Activated CD8-positive, alpha-beta memory T cell treated with anti-CD3 and anti-CD28 coated beads, Interleukin-2, amount 10 ng/mL, durations not matched to agents 7 days and 5 days (primary cell): ENCODE data around the gene NLN. TPM values are rescaled to one million over a fixed set of nuclear protein-coding genes. Genes with fewer than 3 reads are reported as not detected.
"Not testable (repeated sequence)": the region's sequence is repeated elsewhere in the genome, so short reads cannot be mapped to it uniquely, and the experiment has no call there.

ENCODE experiments used
- ATAC-seq: fragments of 150-1000 bp; cut with Tn5 transposase; one replicate; pipeline ENCODE4 v1.10.0; 2021; ENCODE audit warnings: moderate library complexity
- CTCF ChIA-PET: fragments of 350-600 bp; sonication (Branson Sonifier 250); formaldehyde crosslinking; loops from one replicate; lab custom pipeline; 2021; ENCODE audit warnings: antibody characterized with exemption; lab: Charles Lee
- DNase-seq: peaks from one replicate; pipeline ENCODE4 v3.0.0-alpha.2; 2020
- H3K27ac Mint-ChIP-seq: one replicate; pipeline ENCODE4 v1.8.0; 2021; ENCODE audit warnings: mild to moderate bottlenecking, mixed read lengths
- H3K27me3 Mint-ChIP-seq: one replicate; pipeline ENCODE4 v1.8.0; 2021; ENCODE audit warnings: mixed read lengths
- H3K36me3 Mint-ChIP-seq: one replicate; pipeline ENCODE4 v1.8.0; 2021; ENCODE audit warnings: mild to moderate bottlenecking, mixed read lengths
- H3K4me1 Mint-ChIP-seq: one replicate; pipeline ENCODE4 v1.8.0; 2021; ENCODE audit warnings: mixed read lengths
- H3K4me3 Mint-ChIP-seq: one replicate; pipeline ENCODE4 v1.8.0; 2021; ENCODE audit warnings: mild to moderate bottlenecking, moderate library complexity, mixed read lengths
- H3K9me3 Mint-ChIP-seq: one replicate; pipeline ENCODE4 v1.8.0; 2022; ENCODE audit warnings: low read depth, mixed read lengths
- total RNA-seq, 2 experiments: library from RNA; stranded (reverse); gene quantifications; one replicate each; pipeline ENCODE4 v1.2.3, GENCODE V29; 2021

NLN gene
- total RNA-seq, 2 experiments from 2014 or later, result 15.8 to 19.6 TPM

GRCh38 chr5:65868509-65868908 is 146.5 kb downstream of the NLN start:
- no peak overlapping the region for H3K4me3 Mint-ChIP-seq
- CTCF ChIA-PET, result no interaction called here
- peaks cover 14% of the 10 kb centered on the region for H3K4me1 Mint-ChIP-seq
- no peak for ATAC-seq
- no peaks in the 10 kb centered on the region for H3K27me3 Mint-ChIP-seq
- H3K9me3 Mint-ChIP-seq, result peaks cover 2% of the 10 kb centered on the region
- H3K36me3 Mint-ChIP-seq, result no peaks in the 10 kb centered on the region
- DNase-seq, result no peak
- H3K27ac Mint-ChIP-seq, result no peak overlapping the region

GRCh38 chr5:65871182-65871581 is 149.2 kb downstream of the NLN start:
- H3K36me3 Mint-ChIP-seq, result no peaks in the 10 kb centered on the region
- H3K4me1 Mint-ChIP-seq, result peaks cover 11% of the 10 kb centered on the region
- CTCF ChIA-PET, result no interaction called here
- peaks cover 2% of the 10 kb centered on the region for H3K9me3 Mint-ChIP-seq
- no peaks in the 10 kb centered on the region for H3K27me3 Mint-ChIP-seq
- no peak overlapping the region for H3K27ac Mint-ChIP-seq
- no peak for DNase-seq
- H3K4me3 Mint-ChIP-seq, result no peak overlapping the region
- no peak for ATAC-seq

GRCh38 chr5:65871776-65872175 is 149.8 kb downstream of the NLN start:
- ATAC-seq, H3K9me3 Mint-ChIP-seq, CTCF ChIA-PET, DNase-seq, H3K4me3 Mint-ChIP-seq, H3K27ac Mint-ChIP-seq, H3K27me3 Mint-ChIP-seq, H3K4me1 Mint-ChIP-seq, H3K36me3 Mint-ChIP-seq: not testable (repeated sequence)

- H3K9me3 Mint-ChIP-seq, result peaks cover 2% of the 10 kb centered on the region
- H3K4me3 Mint-ChIP-seq, result no peak overlapping the region
- CTCF ChIA-PET, result no interaction called here
- H3K27ac Mint-ChIP-seq, result no peak overlapping the region
- ATAC-seq (no peak), DNase-seq (no peak)
- H3K36me3 Mint-ChIP-seq, result no peaks in the 10 kb centered on the region
- H3K4me1 Mint-ChIP-seq, result no peaks in the 10 kb centered on the region
- no peaks in the 10 kb centered on the region for H3K27me3 Mint-ChIP-seq
These were observed 151.3 kb downstream of the NLN start for GRCh38 chr5:65873181-65873750.

DNA sequence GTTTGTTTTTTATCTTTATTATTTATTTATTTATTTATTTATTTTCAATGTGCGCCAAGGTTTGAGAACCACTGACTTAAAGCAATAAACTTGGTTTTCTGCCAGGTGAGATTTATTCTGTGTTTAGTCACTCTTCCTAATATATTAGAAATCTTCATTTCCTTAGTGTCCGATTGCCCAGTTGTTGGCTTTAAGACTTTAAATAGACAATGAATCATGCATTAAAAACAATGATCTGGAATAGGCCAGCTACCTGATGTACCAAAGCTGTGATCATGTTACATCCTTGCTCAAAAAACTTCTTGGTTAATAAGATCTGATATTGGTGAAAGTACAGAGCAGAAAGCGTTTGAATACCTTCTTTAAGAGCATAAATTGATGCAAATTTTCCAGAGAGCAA is 152.2 kb downstream of the NLN start:
- Mint-ChIP-seq H3K36me3 (peaks cover 2% of the 10 kb centered on the region), H3K4me3 (no peak overlapping the region), H3K9me3 (peaks cover 5% of the 10 kb centered on the region), H3K4me1 (no peaks in the 10 kb centered on the region), H3K27me3 (no peaks in the 10 kb centered on the region), H3K27ac (no peak overlapping the region)
- CTCF ChIA-PET, result no interaction called here
- DNase-seq, result no peak
- ATAC-seq, result no peak

- no peaks in the 10 kb centered on the region for H3K4me1 Mint-ChIP-seq
- no peak overlapping the region for H3K4me3 Mint-ChIP-seq
- H3K27me3 Mint-ChIP-seq, result no peaks in the 10 kb centered on the region
- DNase-seq (no peak), ATAC-seq (no peak)
- peaks cover 5% of the 10 kb centered on the region for H3K9me3 Mint-ChIP-seq
- peaks cover 2% of the 10 kb centered on the region for H3K36me3 Mint-ChIP-seq
- CTCF ChIA-PET, result no interaction called here
- no peak overlapping the region for H3K27ac Mint-ChIP-seq
These were observed 154.5 kb downstream of the NLN start for GRCh38 chr5:65876496-65876895.

GRCh38 chr5:65876970-65877369 is 155.0 kb downstream of the NLN start:
- Mint-ChIP-seq H3K36me3 (peaks cover 2% of the 10 kb centered on the region), H3K4me3 (no peak overlapping the region), H3K27ac (no peak overlapping the region), H3K4me1 (no peaks in the 10 kb centered on the region), H3K27me3 (no peaks in the 10 kb centered on the region), H3K9me3 (peaks cover 3% of the 10 kb centered on the region)
- CTCF ChIA-PET, result no interaction called here
- DNase-seq, result no peak
- no peak for ATAC-seq

Other genes with a start within 250 kb of the NLN start
- 1 to 10 TPM; 2.8 to 4.0 TPM for gene ADAMTS6, start 240.3 kb upstream of the NLN start, total RNA-seq
- 100 to 1,000 TPM in 1 of 2 experiments, 10 to 100 TPM in 1; 94.6 to 107 TPM for gene CENPK, start 159.0 kb upstream of the NLN start, total RNA-seq
- gene PPWD1, start 158.9 kb upstream of the NLN start, total RNA-seq, result 10 to 100 TPM; 49.0 to 54.1 TPM
- 10 to 100 TPM in 1 of 2 experiments, 1 to 10 TPM in 1; 9.9 to 10.3 TPM for gene TRIM23, start 97.9 kb upstream of the NLN start, total RNA-seq
- 1 to 10 TPM; 3.9 to 5.9 TPM for gene SHLD3, start 97.2 kb upstream of the NLN start, total RNA-seq
- gene TRAPPC13, start 97.2 kb upstream of the NLN start, total RNA-seq, result 10 to 100 TPM; 18.5 to 23.4 TPM
- gene SGTB, start 96 bp upstream of the NLN start, total RNA-seq, result 10 to 100 TPM; 12.5 to 14.0 TPM
- gene ERBIN, start 204.4 kb downstream of the NLN start, total RNA-seq, result 10 to 100 TPM; 40.8 to 40.9 TPM